ENCODE data around the gene TENM4. TPM values are rescaled to one million over a fixed set of nuclear protein-coding genes. Genes with fewer than 3 reads are reported as not detected.

The TENM4 gene
- total and polyA plus RNA-seq, 2 of the 8 experiments (the other 6 are each of a cell fraction or from before 2014, with no cell fraction given): 3.5 to 7.2 TPM

DNA sequence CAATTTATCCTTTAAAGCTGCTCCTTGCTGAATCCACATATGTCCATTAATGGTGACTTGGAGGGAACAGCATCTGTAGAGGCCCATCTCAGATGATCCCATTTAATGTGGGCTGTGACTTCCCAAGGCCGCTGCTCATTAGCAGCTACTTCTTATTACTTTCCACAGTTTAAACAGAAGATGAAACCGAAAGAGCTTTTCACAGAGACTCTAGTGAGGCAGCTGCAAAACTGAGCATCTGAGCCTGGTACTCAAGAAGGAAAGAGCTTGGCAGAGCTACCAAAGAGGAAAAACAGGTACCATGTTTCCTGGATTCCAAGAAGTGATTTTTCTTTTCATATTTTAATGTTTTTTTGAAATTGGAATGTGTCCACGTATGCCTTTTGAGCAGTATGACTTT, 755.7 kb downstream of the TENM4 start:
- Histone ChIP-seq H3K14ac (ENCODE audit: insufficient read length) (no peak overlapping the region), H3K27me3 (replicated peaks in 1 of 4; ENCODE audit: control insufficient read depth in 3 of 4, extremely low read depth in 1 of 4, insufficient read depth in 3 of 4, low read length in 3 of 4) (no peaks in the 10 kb centered on the region; a peak in 1 of 7 replicates), H3K79me1 (ENCODE audit: low read depth, low read length) (no peaks in the 10 kb centered on the region), H4K91ac (replicated peaks; ENCODE audit: insufficient read length, low read length) (no peak overlapping the region), H3K36me3 (ENCODE audit: control insufficient read depth in 2 of 4, insufficient read depth in 4 of 4, low read length in 3 of 4) (no peaks in the 10 kb centered on the region), H2AFZ (ENCODE audit: low read length) (no peak overlapping the region), H2BK20ac (ENCODE audit: low read length) (no peak overlapping the region), H3K4me2 (ENCODE audit: insufficient read depth in 1 of 2, low read depth in 2 of 2, low read length in 2 of 2) (no peak overlapping the region), H3K9me3 (ENCODE audit: insufficient read depth in 2 of 2, low read depth in 1 of 2, low read length in 1 of 2) (no peaks in the 10 kb centered on the region), H4K20me1 (replicated peaks in 1 of 2; ENCODE audit: control insufficient read depth in 1 of 2, insufficient read depth in 2 of 2, low read length in 2 of 2) (no peaks in the 10 kb centered on the region), H3K4me1 (replicated peaks in 1 of 4; ENCODE audit: control insufficient read depth in 3 of 4, insufficient read depth in 4 of 4, low read length in 3 of 4) (peaks cover 0 to 12% (median 8%) of the 10 kb centered on the region in 4 experiments), H3K79me2 (ENCODE audit: control insufficient read depth in 1 of 2, insufficient read depth in 2 of 2, low read length in 2 of 2) (no peaks in the 10 kb centered on the region), H2BK12ac (ENCODE audit: low read depth, low read length) (no peak overlapping the region), H2AK5ac (ENCODE audit: low read depth, low read length) (no peak overlapping the region), H3K56ac (replicated peaks; ENCODE audit: insufficient read length, low read depth, low read length) (no peak overlapping the region), H2BK15ac (ENCODE audit: low read length) (no peak overlapping the region), H3K9ac (replicated peaks in 1 of 4; ENCODE audit: extremely low read depth in 1 of 4, low read depth in 3 of 4, low read length in 3 of 4) (no peak overlapping the region), H3K23me2 (ENCODE audit: low read depth, low read length) (0 out of 2 replicates have a peak, but pooled peaks cover 2% of the 10 kb centered on the region), H2BK120ac (replicated peaks; ENCODE audit: low read depth, low read length) (no peak overlapping the region), H3K23ac (ENCODE audit: insufficient read length) (no peak overlapping the region), H4K8ac (ENCODE audit: extremely low read depth, insufficient read depth, low read length) (no peak overlapping the region), H3K4ac (replicated peaks; ENCODE audit: insufficient read length, low read depth, low read length) (no peak overlapping the region), H3K18ac (ENCODE audit: extremely low read depth, low read length) (no peak overlapping the region), H3K27ac (ENCODE audit: low read depth, low read length) (no peak overlapping the region), H2BK5ac (ENCODE audit: low read depth, low read length) (no peak overlapping the region), H4K5ac (ENCODE audit: insufficient read length, low read depth, low read length) (no peak overlapping the region), H3K4me3 (ENCODE audit: extremely low read depth in 1 of 4, insufficient read depth in 2 of 4, low read depth in 3 of 4, low read length in 4 of 4) (no peak overlapping the region)
- POLR2A ChIA-PET (ENCODE audit: partially characterized antibody): no interaction called here
- 97% methylated on average over 3 of the region's 3 CpGs; no CpG with 5 or more reads in 1 of the 2 experiments for WGBS, 2 experiments (ENCODE audit: extremely low coverage in 1 of 2, insufficient coverage in 1 of 2, insufficient read length in 1 of 2, insufficient replicate concordance in 2 of 2, low coverage in 1 of 2, low lambda C conversion rate in 2 of 2, missing lambda C conversion rate in 1 of 2)
- DNase-seq (ENCODE audit: low read depth in 1 of 2, low spot score in 2 of 2): no peak
- CTCF ChIA-PET (ENCODE audit: partially characterized antibody): interaction anchor here (0.6 to 8.6 kb wide), 5 partner anchors 10 to 114 kb away, joined by 3 to 64 read pairs (median 5); no protein-coding TSS in a partner anchor
- FAIRE-seq: no peak
- TF ChIP-seq KDM5A (IDR thresholded peaks at IDR 0.05; ENCODE audit: low read length) (no peak), JUND (IDR thresholded peaks at IDR 0.05; ENCODE audit: low read length) (no peak), ATF3 (IDR thresholded peaks at IDR 0.05; ENCODE audit: insufficient read depth, low read depth, low read length) (no peak), TAF7 (optimal IDR thresholded peaks at IDR 0.05; ENCODE audit: borderline replicate concordance, low read depth, low read length) (no peak), MAFK (IDR thresholded peaks at IDR 0.05; ENCODE audit: low read depth, low read length) (no peak), KDM1A (IDR thresholded peaks at IDR 0.05; ENCODE audit: borderline replicate concordance, low read length) (no peak), RNF2 (IDR thresholded peaks at IDR 0.05; ENCODE audit: borderline replicate concordance, low read depth, low read length, missing control alignments, poor library complexity, severe bottlenecking) (no peak), BCL11A (IDR thresholded peaks at IDR 0.05; ENCODE audit: low read depth in 2 of 2, low read length in 2 of 2) (no peak), GTF2F1 (IDR thresholded peaks at IDR 0.05; ENCODE audit: borderline replicate concordance, low read depth, low read length) (no peak), USF2 (IDR thresholded peaks at IDR 0.05; ENCODE audit: low read length) (no peak), EGR1 (IDR thresholded peaks at IDR 0.05; ENCODE audit: borderline replicate concordance, low read depth, low read length) (no peak)
